ENCODE measurements around the gene LZIC.

LZIC gene

GRCh38 chr1:9888886-9889285 lies 54.3 kb downstream of the LZIC start:
- Histone ChIP-seq H3K9me3 (ENCODE audit: control extremely low read depth in 1 of 5, control insufficient read depth in 4 of 5, insufficient read depth in 2 of 5, low read depth in 1 of 5, low read length in 4 of 5) (no peaks in the 10 kb centered on the region), H3K4me3 (ENCODE audit: control insufficient read depth in 1 of 7, extremely low read depth in 1 of 7, insufficient read depth in 4 of 7, low read depth in 2 of 7, low read length in 6 of 7) (no peak overlapping the region), H3K36me3 (ENCODE audit: control insufficient read depth in 4 of 4, insufficient read depth in 4 of 4, low read length in 3 of 4) (peaks cover 0 to 26% (median 3%) of the 10 kb centered on the region in 4 experiments), H3K27me3 (replicated peaks in 2 of 5; ENCODE audit: control insufficient read depth in 4 of 5, insufficient read depth in 5 of 5, low read length in 4 of 5) (no peaks in the 10 kb centered on the region), H3K4me1 (ENCODE audit: control extremely low read depth in 1 of 4, control insufficient read depth in 4 of 4, insufficient read depth in 4 of 4, low read length in 3 of 4) (peaks cover 15 to 62% (median 53%) of the 10 kb centered on the region in 4 experiments), H3K27ac (ENCODE audit: insufficient read depth in 1 of 2, low read depth in 1 of 2, low read length in 2 of 2, poor library complexity in 1 of 2, severe bottlenecking in 2 of 2) (peak overlapping the region; percentile 19 to 50)
- WGBS (ENCODE audit: insufficient coverage) = 87% methylated on average over 9 of the region's 9 CpGs
- ChIA-PET POLR2A (no interaction called here), CTCF (interaction anchor here (1.0 to 7.1 kb wide), 6 partner anchors 11 to 20 kb away, joined by 3 to 34 read pairs (median 10); no protein-coding TSS in a partner anchor)
- DNase-seq = no peak

GRCh38 chr1:9887070-9887469 lies 56.1 kb downstream of the LZIC start:
- H3K36me3 ChIP-seq (ENCODE audit: control insufficient read depth in 4 of 4, insufficient read depth in 4 of 4, low read length in 3 of 4) = peaks cover 0 to 26% (median 3%) of the 10 kb centered on the region in 4 experiments
- H3K4me1 ChIP-seq (ENCODE audit: control extremely low read depth in 1 of 4, control insufficient read depth in 4 of 4, insufficient read depth in 4 of 4, low read length in 3 of 4) = peaks cover 7 to 63% (median 52%) of the 10 kb centered on the region in 4 experiments
- no peaks in the 10 kb centered on the region for H3K27me3 ChIP-seq (replicated peaks in 2 of 5; ENCODE audit: control insufficient read depth in 4 of 5, insufficient read depth in 5 of 5, low read length in 4 of 5)
- WGBS (ENCODE audit: insufficient coverage) = 90% methylated on average over 2 of the region's 4 CpGs
- H3K27ac ChIP-seq (ENCODE audit: insufficient read depth in 1 of 2, low read depth in 1 of 2, low read length in 2 of 2, poor library complexity in 1 of 2, severe bottlenecking in 2 of 2) = no peak overlapping the region
- no peak for DNase-seq
- no peaks in the 10 kb centered on the region for H3K9me3 ChIP-seq (ENCODE audit: control extremely low read depth in 1 of 5, control insufficient read depth in 4 of 5, insufficient read depth in 2 of 5, low read depth in 1 of 5, low read length in 4 of 5)
- ChIA-PET POLR2A (interaction anchor here (1.3 kb wide), 1 partner anchor 9 kb away, joined by 5 read pairs; no protein-coding TSS in a partner anchor), CTCF (interaction anchor here (0.6 to 7.1 kb wide), 5 partner anchors 10 to 600 kb away, joined by 3 to 34 read pairs (median 5); no protein-coding TSS in a partner anchor)
- H3K4me3 ChIP-seq (ENCODE audit: control insufficient read depth in 1 of 7, extremely low read depth in 1 of 7, insufficient read depth in 4 of 7, low read depth in 2 of 7, low read length in 6 of 7) = no peak overlapping the region

- CTCF ChIA-PET = interaction anchor here (0.6 to 7.1 kb wide), 4 partner anchors 9 to 601 kb away, joined by 5 to 34 read pairs (median 13); no protein-coding TSS in a partner anchor
- no peak overlapping the region for H3K27ac ChIP-seq (ENCODE audit: insufficient read depth in 1 of 2, low read depth in 1 of 2, low read length in 2 of 2, poor library complexity in 1 of 2, severe bottlenecking in 2 of 2)
- H3K9me3 ChIP-seq (ENCODE audit: control extremely low read depth in 1 of 5, control insufficient read depth in 4 of 5, insufficient read depth in 2 of 5, low read depth in 1 of 5, low read length in 4 of 5) = no peaks in the 10 kb centered on the region
- peaks cover 7 to 67% (median 55%) of the 10 kb centered on the region in 4 experiments for H3K4me1 ChIP-seq (ENCODE audit: control extremely low read depth in 1 of 4, control insufficient read depth in 4 of 4, insufficient read depth in 4 of 4, low read length in 3 of 4)
- H3K4me3 ChIP-seq (ENCODE audit: control insufficient read depth in 1 of 7, extremely low read depth in 1 of 7, insufficient read depth in 4 of 7, low read depth in 2 of 7, low read length in 6 of 7) = no peak overlapping the region
- WGBS (ENCODE audit: insufficient coverage) = 98% methylated on average over 16 of the region's 17 CpGs
- H3K36me3 ChIP-seq (ENCODE audit: control insufficient read depth in 4 of 4, insufficient read depth in 4 of 4, low read length in 3 of 4) = peaks cover 0 to 26% (median 3%) of the 10 kb centered on the region in 4 experiments
- DNase-seq = no peak
- POLR2A ChIA-PET = interaction anchor here (0.6 kb wide), 1 partner anchor 31 kb away, joined by 3 read pairs; no protein-coding TSS in a partner anchor
- H3K27me3 ChIP-seq (replicated peaks in 2 of 5; ENCODE audit: control insufficient read depth in 4 of 5, insufficient read depth in 5 of 5, low read length in 4 of 5) = no peaks in the 10 kb centered on the region
Observed at GRCh38 chr1:9886092-9886742, 57.0 kb downstream of the LZIC start.

- WGBS (ENCODE audit: insufficient coverage) = 98% methylated on average over 6 of the region's 8 CpGs
- Histone ChIP-seq H3K27ac (ENCODE audit: insufficient read depth in 1 of 2, low read depth in 1 of 2, low read length in 2 of 2, poor library complexity in 1 of 2, severe bottlenecking in 2 of 2) (no peak overlapping the region), H3K9me3 (ENCODE audit: control extremely low read depth in 1 of 5, control insufficient read depth in 4 of 5, insufficient read depth in 2 of 5, low read depth in 1 of 5, low read length in 4 of 5) (no peaks in the 10 kb centered on the region), H3K4me1 (ENCODE audit: control extremely low read depth in 1 of 4, control insufficient read depth in 4 of 4, insufficient read depth in 4 of 4, low read length in 3 of 4) (peaks cover 2 to 58% (median 41%) of the 10 kb centered on the region in 4 experiments), H3K36me3 (ENCODE audit: control insufficient read depth in 4 of 4, insufficient read depth in 4 of 4, low read length in 3 of 4) (peaks cover 0 to 30% (median 3%) of the 10 kb centered on the region in 4 experiments), H3K27me3 (replicated peaks in 2 of 5; ENCODE audit: control insufficient read depth in 4 of 5, insufficient read depth in 5 of 5, low read length in 4 of 5) (no peaks in the 10 kb centered on the region), H3K4me3 (ENCODE audit: control insufficient read depth in 1 of 7, extremely low read depth in 1 of 7, insufficient read depth in 4 of 7, low read depth in 2 of 7, low read length in 6 of 7) (no peak overlapping the region)
- DNase-seq = no peak
- POLR2A ChIA-PET = no interaction called here
- CTCF ChIA-PET = interaction anchor here (1.5 to 7.1 kb wide), 3 partner anchors 8 to 30 kb away, joined by 6 to 34 read pairs (median 8); no protein-coding TSS in a partner anchor
Observed at GRCh38 chr1:9884805-9885204, 58.4 kb downstream of the LZIC start.

- CTCF ChIA-PET = interaction anchor here (2.0 kb wide), 1 partner anchor 31 kb away, joined by 8 read pairs; no protein-coding TSS in a partner anchor
- peaks cover 0 to 48% (median 31%) of the 10 kb centered on the region in 4 experiments for H3K4me1 ChIP-seq (ENCODE audit: control extremely low read depth in 1 of 4, control insufficient read depth in 4 of 4, insufficient read depth in 4 of 4, low read length in 3 of 4)
- H3K27ac ChIP-seq (ENCODE audit: insufficient read depth in 1 of 2, low read depth in 1 of 2, low read length in 2 of 2, poor library complexity in 1 of 2, severe bottlenecking in 2 of 2) = no peak overlapping the region
- H3K27me3 ChIP-seq (replicated peaks in 2 of 5; ENCODE audit: control insufficient read depth in 4 of 5, insufficient read depth in 5 of 5, low read length in 4 of 5) = no peaks in the 10 kb centered on the region
- H3K9me3 ChIP-seq (ENCODE audit: control extremely low read depth in 1 of 5, control insufficient read depth in 4 of 5, insufficient read depth in 2 of 5, low read depth in 1 of 5, low read length in 4 of 5) = no peaks in the 10 kb centered on the region
- POLR2A ChIA-PET = no interaction called here
- 95% methylated on average over 11 of the region's 11 CpGs for WGBS (ENCODE audit: insufficient coverage)
- no peak for DNase-seq
- H3K36me3 ChIP-seq (ENCODE audit: control insufficient read depth in 4 of 4, insufficient read depth in 4 of 4, low read length in 3 of 4) = peaks cover 0 to 26% (median 2%) of the 10 kb centered on the region in 4 experiments
- H3K4me3 ChIP-seq (ENCODE audit: control insufficient read depth in 1 of 7, extremely low read depth in 1 of 7, insufficient read depth in 4 of 7, low read depth in 2 of 7, low read length in 6 of 7) = no peak overlapping the region
Observed at GRCh38 chr1:9883585-9884449, 59.4 kb downstream of the LZIC start.

DNA sequence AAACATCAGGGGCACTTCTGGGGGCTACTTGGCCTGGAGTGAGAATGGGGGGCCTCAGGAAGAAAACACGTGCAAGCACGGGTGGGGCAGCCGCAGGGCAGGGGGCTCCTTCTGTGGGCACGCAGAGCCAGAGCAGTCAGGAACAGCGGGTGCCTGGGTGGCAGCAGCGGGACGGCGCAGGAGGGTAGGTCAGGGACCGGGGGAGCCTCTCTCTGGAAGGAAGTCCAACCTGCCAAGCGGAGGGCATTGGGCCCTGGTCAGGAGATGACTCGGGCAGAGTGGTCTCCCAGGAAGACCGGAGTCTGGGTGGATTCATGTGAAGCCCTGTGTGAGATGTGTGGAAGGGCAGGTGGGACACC lies 60.3 kb downstream of the LZIC start:
- no peak overlapping the region for H3K27ac ChIP-seq (ENCODE audit: insufficient read depth in 1 of 2, low read depth in 1 of 2, low read length in 2 of 2, poor library complexity in 1 of 2, severe bottlenecking in 2 of 2)
- no peak for DNase-seq
- H3K9me3 ChIP-seq (ENCODE audit: control extremely low read depth in 1 of 5, control insufficient read depth in 4 of 5, insufficient read depth in 2 of 5, low read depth in 1 of 5, low read length in 4 of 5) = no peaks in the 10 kb centered on the region
- no peak overlapping the region for H3K4me3 ChIP-seq (ENCODE audit: control insufficient read depth in 1 of 7, extremely low read depth in 1 of 7, insufficient read depth in 4 of 7, low read depth in 2 of 7, low read length in 6 of 7)
- H3K36me3 ChIP-seq (ENCODE audit: control insufficient read depth in 4 of 4, insufficient read depth in 4 of 4, low read length in 3 of 4) = peaks cover 0 to 26% (median 2%) of the 10 kb centered on the region in 4 experiments
- POLR2A ChIA-PET = interaction anchor here (0.6 kb wide), 1 partner anchor 22 kb away, joined by 3 read pairs; no protein-coding TSS in a partner anchor
- H3K27me3 ChIP-seq (replicated peaks in 2 of 5; ENCODE audit: control insufficient read depth in 4 of 5, insufficient read depth in 5 of 5, low read length in 4 of 5) = no peaks in the 10 kb centered on the region
- WGBS (ENCODE audit: insufficient coverage) = 94% methylated on average over 12 of the region's 12 CpGs
- CTCF ChIA-PET = interaction anchor here (2.1 kb wide), 1 partner anchor 31 kb away, joined by 5 read pairs; no protein-coding TSS in a partner anchor
- peaks cover 0 to 43% (median 25%) of the 10 kb centered on the region in 4 experiments for H3K4me1 ChIP-seq (ENCODE audit: control extremely low read depth in 1 of 4, control insufficient read depth in 4 of 4, insufficient read depth in 4 of 4, low read length in 3 of 4)
